DOHH2 (cell line): ENCODE measurements around the gene KCNK5.

Experiments used
- H3F3A ChIP-seq: fragments of 200-600 bp; sonication (generic), shearing (Covaris generic); 2 replicates; pipeline ENCODE4 v1.6.0; 2016; ENCODE audit warnings: antibody characterized with exemption, mild to moderate bottlenecking; ENCODE audit not compliant: control insufficient read depth, insufficient read depth
- H3K27ac ChIP-seq: fragments of 200-600 bp; sonication (generic); 2 replicates; pipeline ENCODE4 v1.5.1; 2014; ENCODE audit warnings: low read depth, mild to moderate bottlenecking, low read length, moderate library complexity
- H3K27me3 ChIP-seq: fragments of 200-600 bp; sonication (generic); 2 replicates; pipeline ENCODE4 v1.6.1; 2014; ENCODE audit warnings: mild to moderate bottlenecking, low read length, mixed read lengths; ENCODE audit not compliant: control insufficient read depth
- H3K36me3 ChIP-seq: fragments of 200-600 bp; sonication (generic); 2 replicates; pipeline ENCODE4 v1.6.1; 2014; ENCODE audit warnings: mild to moderate bottlenecking, low read length, moderate library complexity, mixed read lengths; ENCODE audit not compliant: control insufficient read depth
- H3K4me1 ChIP-seq: fragments of 200-600 bp; sonication (generic); 2 replicates; pipeline ENCODE4 v1.6.1; 2014; ENCODE audit warnings: mild to moderate bottlenecking, low read length, mixed read lengths; ENCODE audit not compliant: control insufficient read depth
- H3K4me2 ChIP-seq: fragments of 200-600 bp; sonication (generic); 2 replicates; pipeline ENCODE4 v1.6.0; 2014; ENCODE audit warnings: mild to moderate bottlenecking, low read length, moderate library complexity
- H3K4me3 ChIP-seq: fragments of 200-600 bp; sonication (generic); 2 replicates; pipeline ENCODE4 v1.5.1; 2014; ENCODE audit warnings: mild to moderate bottlenecking, low read length, mixed read lengths
- H3K79me2 ChIP-seq: fragments of 200-600 bp; sonication (generic); 2 replicates; pipeline ENCODE4 v1.6.1; 2014; ENCODE audit warnings: mild to moderate bottlenecking, low read length, mixed read lengths; ENCODE audit not compliant: control insufficient read depth
- H3K9me2 ChIP-seq: fragments of 200-600 bp; sonication (generic); replicated peaks from 2 replicates; pipeline ENCODE4 v1.6.1; 2014; ENCODE audit warnings: mild to moderate bottlenecking, low read length, mixed read lengths; ENCODE audit not compliant: control insufficient read depth
- H3K9me3 ChIP-seq: fragments of 200-600 bp; sonication (generic); 2 replicates; pipeline ENCODE4 v1.6.1; 2014; ENCODE audit warnings: antibody characterized with exemption, low read length, mixed read lengths; ENCODE audit not compliant: control insufficient read depth, insufficient read depth
- H4K20me1 ChIP-seq: fragments of 200-600 bp; sonication (generic); 2 replicates; pipeline ENCODE4 v1.6.0; 2014; ENCODE audit warnings: low read depth, mild to moderate bottlenecking, antibody characterized with exemption, low read length, moderate library complexity; ENCODE audit not compliant: control insufficient read depth, insufficient read depth
- CTCF ChIP-seq: fragments of 200-600 bp; sonication (generic); IDR thresholded peaks from one replicate; pipeline ENCODE4 v1.5.1; 2014; ENCODE audit warnings: antibody characterized with exemption, mild to moderate bottlenecking, low read depth, low read length; ENCODE audit not compliant: poor library complexity, severe bottlenecking
- EZH2phosphoT487 ChIP-seq: fragments of 200-600 bp; sonication (generic); IDR thresholded peaks from 2 replicates; pipeline ENCODE4 v1.6.1; 2017; ENCODE audit warnings: borderline replicate concordance, mild to moderate bottlenecking, antibody characterized with exemption, low read length, moderate library complexity, mixed read lengths

Gene KCNK5

GRCh38 chr6:39189131-39189530, 40.1 kb downstream of the KCNK5 start:
- H3K36me3 ChIP-seq, result no peaks in the 10 kb centered on the region
- H3K4me3 ChIP-seq, result no peak overlapping the region
- no peaks in the 10 kb centered on the region for H3K79me2 ChIP-seq
- no peaks in the 10 kb centered on the region for H4K20me1 ChIP-seq
- H3K27me3 ChIP-seq, result no peaks in the 10 kb centered on the region
- no peaks in the 10 kb centered on the region for H3K9me3 ChIP-seq
- no peaks in the 10 kb centered on the region for H3K4me1 ChIP-seq
- TF ChIP-seq EZH2phosphoT487 (no peak), CTCF (no peak)
- no peaks in the 10 kb centered on the region for H3F3A ChIP-seq
- H3K4me2 ChIP-seq, result no peak overlapping the region
- H3K9me2 ChIP-seq, result no peaks in the 10 kb centered on the region
- no peak overlapping the region for H3K27ac ChIP-seq

- TF ChIP-seq CTCF (no peak), EZH2phosphoT487 (no peak)
- no peaks in the 10 kb centered on the region for H3K9me3 ChIP-seq
- H3K9me2 ChIP-seq, result no peaks in the 10 kb centered on the region
- H3K27me3 ChIP-seq, result no peaks in the 10 kb centered on the region
- H3K4me2 ChIP-seq, result no peak overlapping the region
- H3F3A ChIP-seq, result no peaks in the 10 kb centered on the region
- no peak overlapping the region for H3K4me3 ChIP-seq
- no peaks in the 10 kb centered on the region for H3K79me2 ChIP-seq
- H3K36me3 ChIP-seq, result no peaks in the 10 kb centered on the region
- H4K20me1 ChIP-seq, result no peaks in the 10 kb centered on the region
- no peak overlapping the region for H3K27ac ChIP-seq
- no peaks in the 10 kb centered on the region for H3K4me1 ChIP-seq
These were observed 40.7 kb downstream of the KCNK5 start for GRCh38 chr6:39188571-39188970.

- H3K9me2 ChIP-seq, result no peaks in the 10 kb centered on the region
- H3K4me2 ChIP-seq, result no peak overlapping the region
- no peaks in the 10 kb centered on the region for H4K20me1 ChIP-seq
- H3F3A ChIP-seq, result no peaks in the 10 kb centered on the region
- H3K9me3 ChIP-seq, result no peaks in the 10 kb centered on the region
- no peaks in the 10 kb centered on the region for H3K27me3 ChIP-seq
- no peaks in the 10 kb centered on the region for H3K36me3 ChIP-seq
- TF ChIP-seq EZH2phosphoT487, result no peak
- no peak for TF ChIP-seq CTCF
- no peak overlapping the region for H3K4me3 ChIP-seq
- no peak overlapping the region for H3K27ac ChIP-seq
- H3K79me2 ChIP-seq, result no peaks in the 10 kb centered on the region
- no peaks in the 10 kb centered on the region for H3K4me1 ChIP-seq
These were observed 41.2 kb downstream of the KCNK5 start for GRCh38 chr6:39188098-39188450.
